ENCODE measurements around the gene U2AF1L4.

Gene U2AF1L4

DNA sequence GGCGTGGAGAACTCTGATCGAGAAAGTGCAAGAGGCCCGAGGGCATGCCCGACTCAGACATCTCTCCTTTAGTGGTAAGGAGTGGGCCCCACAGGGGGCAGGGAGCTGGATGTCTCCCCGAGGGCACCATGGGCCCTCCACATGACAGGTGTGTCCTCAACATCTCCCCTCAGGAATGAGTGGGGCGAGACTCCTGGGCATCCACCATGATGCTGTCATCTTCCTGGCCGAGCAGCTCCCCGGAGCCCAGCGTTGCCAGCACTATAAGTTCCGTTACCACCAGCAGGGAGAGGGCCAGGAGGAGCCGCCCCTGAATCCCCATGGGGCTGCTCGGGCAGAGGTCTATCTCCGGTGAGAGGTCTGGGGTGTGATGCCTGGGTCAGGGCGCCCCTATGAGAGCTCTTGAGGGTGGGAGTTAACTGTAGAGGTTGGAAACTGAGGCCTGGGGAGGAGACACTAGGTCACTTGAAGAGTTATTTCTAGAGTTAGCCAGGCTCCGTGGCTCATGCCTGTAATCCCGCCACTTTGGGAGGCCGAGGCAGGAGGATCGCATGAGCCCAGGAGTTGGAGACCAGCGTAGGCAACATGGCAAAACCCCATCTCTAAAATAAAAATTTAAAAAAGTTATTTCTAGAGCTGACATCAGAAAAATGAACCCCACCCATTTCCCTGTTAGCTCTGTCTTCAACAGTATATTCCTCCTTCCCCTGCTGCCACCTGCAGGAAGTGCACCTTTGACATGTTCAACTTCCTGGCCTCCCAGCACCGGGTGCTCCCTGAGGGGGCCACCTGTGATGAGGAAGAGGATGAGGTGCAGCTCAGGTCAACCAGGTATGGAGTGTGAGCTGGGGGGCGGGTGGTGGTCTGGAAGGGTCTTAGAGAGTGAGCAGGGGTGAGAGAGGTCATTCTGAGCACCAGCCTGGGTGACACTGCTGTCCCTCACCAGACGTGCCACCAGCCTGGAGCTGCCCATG is 8.0 kb downstream of the U2AF1L4 start:
- H3K36me3 ChIP-seq (ENCODE audit: insufficient read depth, low read length): peaks cover 37% of the 10 kb centered on the region; the same call in 1 of the 2 replicates
- H3K4me3 ChIP-seq: no peak overlapping the region
- no peaks in the 10 kb centered on the region for H3K9me3 ChIP-seq (ENCODE audit: low read depth, low read length)
- no peak overlapping the region for H3K9ac ChIP-seq (ENCODE audit: insufficient read length)
- TF ChIP-seq POLR2AphosphoS5 (IDR thresholded peaks at IDR 0.05; ENCODE audit: borderline replicate concordance, low read depth, low read length) (no peak), EZH2 (IDR thresholded peaks at IDR 0.05) (no peak), FOXP2 (optimal IDR thresholded peaks at IDR 0.05; ENCODE audit: control extremely low read depth, extremely low read length, insufficient read depth) (no peak)
- no peak overlapping the region for H3K27ac ChIP-seq
- DNase-seq (ENCODE audit: low read depth, low spot score): no peak

- no peak for TF ChIP-seq POLR2AphosphoS5 (IDR thresholded peaks at IDR 0.05; ENCODE audit: borderline replicate concordance, low read depth, low read length)
- no peak for TF ChIP-seq EZH2 (IDR thresholded peaks at IDR 0.05)
- TF ChIP-seq FOXP2 (optimal IDR thresholded peaks at IDR 0.05; ENCODE audit: control extremely low read depth, extremely low read length, insufficient read depth): no peak
- Histone ChIP-seq H3K36me3 (ENCODE audit: insufficient read depth, low read length) (peaks cover 51% of the 10 kb centered on the region; the same call in 1 of the 2 replicates), H3K9me3 (ENCODE audit: low read depth, low read length) (no peaks in the 10 kb centered on the region), H3K27ac (no peak overlapping the region), H3K4me3 (no peak overlapping the region), H3K9ac (ENCODE audit: insufficient read length) (no peak overlapping the region)
- no peak for DNase-seq (ENCODE audit: low read depth, low spot score)
Observed at GRCh38 chr19:35734889-35735288, 10.3 kb downstream of the U2AF1L4 start.

GRCh38 chr19:35734273-35734672 is 10.9 kb downstream of the U2AF1L4 start:
- Histone ChIP-seq H3K9ac (ENCODE audit: insufficient read length) (no peak overlapping the region), H3K4me3 (no peak overlapping the region), H3K27ac (no peak overlapping the region), H3K9me3 (ENCODE audit: low read depth, low read length) (no peaks in the 10 kb centered on the region), H3K36me3 (ENCODE audit: insufficient read depth, low read length) (peaks cover 57% of the 10 kb centered on the region; the same call in 1 of the 2 replicates)
- TF ChIP-seq POLR2AphosphoS5 (IDR thresholded peaks at IDR 0.05; ENCODE audit: borderline replicate concordance, low read depth, low read length) (no peak), EZH2 (IDR thresholded peaks at IDR 0.05) (no peak), FOXP2 (optimal IDR thresholded peaks at IDR 0.05; ENCODE audit: control extremely low read depth, extremely low read length, insufficient read depth) (no peak)
- no peak for DNase-seq (ENCODE audit: low read depth, low spot score)

GRCh38 chr19:35733180-35734125 is 11.8 kb downstream of the U2AF1L4 start:
- H3K27ac ChIP-seq: no peak overlapping the region
- no peak overlapping the region for H3K9ac ChIP-seq (ENCODE audit: insufficient read length)

DNA sequence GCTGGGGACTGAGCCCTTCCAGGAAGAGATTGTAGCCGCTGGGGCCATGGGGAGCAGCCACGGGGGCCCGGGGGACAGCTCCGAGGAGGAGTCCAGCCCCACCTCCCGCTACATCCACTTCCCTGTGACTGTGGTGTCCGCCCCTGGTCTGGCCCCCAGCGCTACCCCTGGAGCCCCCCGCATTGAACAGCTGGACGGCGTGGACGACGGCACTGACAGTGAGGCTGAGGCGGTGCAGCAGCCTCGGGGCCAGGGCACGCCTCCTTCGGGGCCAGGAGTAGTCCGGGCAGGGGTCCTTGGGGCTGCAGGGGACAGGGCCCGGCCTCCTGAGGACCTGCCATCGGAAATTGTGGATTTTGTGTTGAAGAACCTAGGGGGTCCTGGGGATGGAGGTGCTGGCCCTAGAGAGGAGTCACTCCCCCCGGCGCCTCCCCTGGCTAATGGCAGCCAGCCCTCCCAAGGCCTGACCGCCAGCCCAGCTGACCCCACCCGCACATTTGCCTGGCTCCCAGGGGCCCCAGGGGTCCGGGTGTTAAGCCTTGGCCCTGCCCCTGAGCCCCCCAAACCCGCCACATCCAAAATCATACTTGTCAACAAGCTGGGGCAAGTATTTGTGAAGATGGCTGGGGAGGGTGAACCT is 12.6 kb downstream of the U2AF1L4 start:
- Histone ChIP-seq H3K4me3 (no peak overlapping the region), H3K36me3 (ENCODE audit: insufficient read depth, low read length) (peaks cover 55% of the 10 kb centered on the region; the same call in 1 of the 2 replicates), H3K9me3 (ENCODE audit: low read depth, low read length) (no peaks in the 10 kb centered on the region), H3K27ac (no peak overlapping the region), H3K9ac (ENCODE audit: insufficient read length) (no peak overlapping the region)
- no peak for DNase-seq (ENCODE audit: low read depth, low spot score)
- TF ChIP-seq POLR2AphosphoS5 (IDR thresholded peaks at IDR 0.05; ENCODE audit: borderline replicate concordance, low read depth, low read length): no peak
- no peak for TF ChIP-seq EZH2 (IDR thresholded peaks at IDR 0.05)
- no peak for TF ChIP-seq FOXP2 (optimal IDR thresholded peaks at IDR 0.05; ENCODE audit: control extremely low read depth, extremely low read length, insufficient read depth)

More at GRCh38 chr19:35733180-35734125, 11.8 kb downstream of the U2AF1L4 start:
- no peak for DNase-seq (ENCODE audit: low read depth, low spot score)
- Histone ChIP-seq H3K9me3 (ENCODE audit: low read depth, low read length) (no peaks in the 10 kb centered on the region), H3K4me3 (no peak overlapping the region), H3K36me3 (ENCODE audit: insufficient read depth, low read length) (peaks cover 60% of the 10 kb centered on the region; the same call in 1 of the 2 replicates)
- TF ChIP-seq POLR2AphosphoS5 (IDR thresholded peaks at IDR 0.05; ENCODE audit: borderline replicate concordance, low read depth, low read length) (no peak), FOXP2 (optimal IDR thresholded peaks at IDR 0.05; ENCODE audit: control extremely low read depth, extremely low read length, insufficient read depth) (no peak)

GRCh38 chr19:35731779-35732405 is 13.3 kb downstream of the U2AF1L4 start:
- TF ChIP-seq EZH2 (IDR thresholded peaks at IDR 0.05) (no peak), FOXP2 (optimal IDR thresholded peaks at IDR 0.05; ENCODE audit: control extremely low read depth, extremely low read length, insufficient read depth) (no peak), POLR2AphosphoS5 (IDR thresholded peaks at IDR 0.05; ENCODE audit: borderline replicate concordance, low read depth, low read length) (no peak)
- no peak for DNase-seq (ENCODE audit: low read depth, low spot score)
- Histone ChIP-seq H3K9me3 (ENCODE audit: low read depth, low read length) (no peaks in the 10 kb centered on the region), H3K9ac (ENCODE audit: insufficient read length) (no peak overlapping the region), H3K4me3 (no peak overlapping the region), H3K36me3 (ENCODE audit: insufficient read depth, low read length) (peaks cover 56% of the 10 kb centered on the region; the same call in 1 of the 2 replicates), H3K27ac (no peak overlapping the region)

GRCh38 chr19:35731353-35731752 is 13.9 kb downstream of the U2AF1L4 start:
- no peak for TF ChIP-seq FOXP2 (optimal IDR thresholded peaks at IDR 0.05; ENCODE audit: control extremely low read depth, extremely low read length, insufficient read depth)
- no peak for TF ChIP-seq POLR2AphosphoS5 (IDR thresholded peaks at IDR 0.05; ENCODE audit: borderline replicate concordance, low read depth, low read length)
- TF ChIP-seq EZH2 (IDR thresholded peaks at IDR 0.05): no peak
- no peak overlapping the region for H3K27ac ChIP-seq
- H3K36me3 ChIP-seq (ENCODE audit: insufficient read depth, low read length): peaks cover 55% of the 10 kb centered on the region; the same call in 1 of the 2 replicates
- no peak for DNase-seq (ENCODE audit: low read depth, low spot score)
- H3K9ac ChIP-seq (ENCODE audit: insufficient read length): no peak overlapping the region
- no peak overlapping the region for H3K4me3 ChIP-seq
- H3K9me3 ChIP-seq (ENCODE audit: low read depth, low read length): no peaks in the 10 kb centered on the region
